ENCODE data around the gene SHISAL1.
"Not testable (repeated sequence)": the region's sequence is repeated elsewhere in the genome, so short reads cannot be mapped to it uniquely, and the experiment has no call there.

Gene SHISAL1

GRCh38 chr22:44305455-44305854, 7.3 kb downstream of the SHISAL1 start:
- Histone ChIP-seq H4K91ac (ENCODE audit: low read length) (peak overlapping the region; percentile 30), H3K79me1 (replicated peaks; ENCODE audit: low read length, poor library complexity, severe bottlenecking) (no peaks in the 10 kb centered on the region), H2BK15ac (ENCODE audit: low read depth, poor library complexity, severe bottlenecking) (peak overlapping the region; percentile 44), H2BK12ac (ENCODE audit: low read length in 2 of 2) (peak overlapping the region in 1 of 2 experiments; percentile 56), H2AK5ac (ENCODE audit: low read length, severe bottlenecking) (no peak overlapping the region), H3K9me3 (ENCODE audit: control insufficient read depth, low read length) (no peaks in the 10 kb centered on the region), H3K14ac (ENCODE audit: low read length in 2 of 2) (no peak overlapping the region), H3K27me3 (ENCODE audit: control insufficient read depth in 1 of 2, insufficient read depth in 1 of 2, low read length in 2 of 2) (peaks cover 2 to 13% of the 10 kb centered on the region in 2 experiments), H3K18ac (ENCODE audit: low read depth in 1 of 2, low read length in 2 of 2) (no peak overlapping the region), H3K27ac (ENCODE audit: low read length, poor library complexity, severe bottlenecking) (no peak overlapping the region), H3K23ac (ENCODE audit: low read length in 2 of 2) (no peak overlapping the region), H2BK120ac (ENCODE audit: low read depth, low read length) (no peak overlapping the region), H2BK5ac (ENCODE audit: low read depth, low read length, poor library complexity, severe bottlenecking) (no peak overlapping the region), H3K4ac (ENCODE audit: low read depth in 1 of 2, low read length in 2 of 2) (no peak overlapping the region), H3K36me3 (ENCODE audit: control insufficient read depth in 1 of 2, insufficient read depth in 2 of 2, low read depth in 1 of 2, low read length in 2 of 2) (no peaks in the 10 kb centered on the region), H3K4me3 (ENCODE audit: insufficient read depth in 1 of 2, low read depth in 1 of 2, low read length in 2 of 2) (no peak overlapping the region), H3K4me2 (ENCODE audit: low read length, poor library complexity, severe bottlenecking) (no peak overlapping the region), H3K9ac (ENCODE audit: low read length) (peak overlapping the region; percentile 8), H3K4me1 (ENCODE audit: control insufficient read depth, insufficient read depth, low read depth, low read length) (peaks cover 19% of the 10 kb centered on the region), H4K8ac (ENCODE audit: low read length) (no peak overlapping the region), H2AFZ (ENCODE audit: low read depth, low read length) (no peak overlapping the region)
- DNase-seq, result no peak
- WGBS, result 85% methylated on average over 13 of the region's 13 CpGs

- no peaks in the 10 kb centered on the region for H3K79me1 ChIP-seq (replicated peaks; ENCODE audit: low read length, poor library complexity, severe bottlenecking)
- H3K4me1 ChIP-seq (ENCODE audit: control insufficient read depth, insufficient read depth, low read depth, low read length), result peaks cover 18% of the 10 kb centered on the region
- no peak overlapping the region for H3K4me2 ChIP-seq (ENCODE audit: low read length, poor library complexity, severe bottlenecking)
- no peak overlapping the region for H3K4me3 ChIP-seq (ENCODE audit: insufficient read depth in 1 of 2, low read depth in 1 of 2, low read length in 2 of 2)
- no peak for DNase-seq
- no peak overlapping the region for H4K91ac ChIP-seq (ENCODE audit: low read length)
- no peaks in the 10 kb centered on the region for H3K9me3 ChIP-seq (ENCODE audit: control insufficient read depth, low read length)
- H2BK5ac ChIP-seq (ENCODE audit: low read depth, low read length, poor library complexity, severe bottlenecking), result no peak overlapping the region
- no peak overlapping the region for H3K9ac ChIP-seq (ENCODE audit: low read length)
- H3K18ac ChIP-seq (ENCODE audit: low read depth in 1 of 2, low read length in 2 of 2), result no peak overlapping the region
- H4K8ac ChIP-seq (ENCODE audit: low read length), result no peak overlapping the region
- H2AK5ac ChIP-seq (ENCODE audit: low read length, severe bottlenecking), result no peak overlapping the region
- no peaks in the 10 kb centered on the region for H3K36me3 ChIP-seq (ENCODE audit: control insufficient read depth in 1 of 2, insufficient read depth in 2 of 2, low read depth in 1 of 2, low read length in 2 of 2)
- no peak overlapping the region for H2AFZ ChIP-seq (ENCODE audit: low read depth, low read length)
- H3K27ac ChIP-seq (ENCODE audit: low read length, poor library complexity, severe bottlenecking), result no peak overlapping the region
- H3K4ac ChIP-seq (ENCODE audit: low read depth in 1 of 2, low read length in 2 of 2), result no peak overlapping the region
- no peak overlapping the region for H2BK120ac ChIP-seq (ENCODE audit: low read depth, low read length)
- H2BK12ac ChIP-seq (ENCODE audit: low read length in 2 of 2), result no peak overlapping the region
- no peak overlapping the region for H3K23ac ChIP-seq (ENCODE audit: low read length in 2 of 2)
- H2BK15ac ChIP-seq (ENCODE audit: low read depth, poor library complexity, severe bottlenecking), result no peak overlapping the region
- no peak overlapping the region for H3K14ac ChIP-seq (ENCODE audit: low read length in 2 of 2)
- peaks cover 7 to 18% of the 10 kb centered on the region in 2 experiments for H3K27me3 ChIP-seq (ENCODE audit: control insufficient read depth in 1 of 2, insufficient read depth in 1 of 2, low read length in 2 of 2)
- WGBS, result 86% methylated on average over 2 of the region's 2 CpGs
These were observed 7.8 kb downstream of the SHISAL1 start for GRCh38 chr22:44304911-44305310.

- H3K27ac ChIP-seq (ENCODE audit: low read length, poor library complexity, severe bottlenecking), result no peak overlapping the region
These were observed 8.4 kb downstream of the SHISAL1 start for GRCh38 chr22:44304354-44304753.

GRCh38 chr22:44302363-44302762, 10.4 kb downstream of the SHISAL1 start:
- not testable (repeated sequence) for H3K36me3 ChIP-seq (ENCODE audit: control insufficient read depth in 1 of 2, insufficient read depth in 2 of 2, low read depth in 1 of 2, low read length in 2 of 2); H2BK5ac ChIP-seq (ENCODE audit: low read depth, low read length, poor library complexity, severe bottlenecking); H3K18ac ChIP-seq (ENCODE audit: low read depth in 1 of 2, low read length in 2 of 2); H3K9ac ChIP-seq (ENCODE audit: low read length); H3K27ac ChIP-seq (ENCODE audit: low read length, poor library complexity, severe bottlenecking); H3K14ac ChIP-seq (ENCODE audit: low read length in 2 of 2); DNase-seq; H3K23ac ChIP-seq (ENCODE audit: low read length in 2 of 2); H3K4ac ChIP-seq (ENCODE audit: low read depth in 1 of 2, low read length in 2 of 2); H2BK120ac ChIP-seq (ENCODE audit: low read depth, low read length); H2AFZ ChIP-seq (ENCODE audit: low read depth, low read length); H3K4me3 ChIP-seq (ENCODE audit: insufficient read depth in 1 of 2, low read depth in 1 of 2, low read length in 2 of 2); H2AK5ac ChIP-seq (ENCODE audit: low read length, severe bottlenecking); H4K91ac ChIP-seq (ENCODE audit: low read length); H3K4me2 ChIP-seq (ENCODE audit: low read length, poor library complexity, severe bottlenecking); H2BK12ac ChIP-seq (ENCODE audit: low read length in 2 of 2); H3K4me1 ChIP-seq (ENCODE audit: control insufficient read depth, insufficient read depth, low read depth, low read length); H3K79me1 ChIP-seq (replicated peaks; ENCODE audit: low read length, poor library complexity, severe bottlenecking); H3K9me3 ChIP-seq (ENCODE audit: control insufficient read depth, low read length); H2BK15ac ChIP-seq (ENCODE audit: low read depth, poor library complexity, severe bottlenecking); H4K8ac ChIP-seq (ENCODE audit: low read length)
- 90% methylated on average over 3 of the region's 10 CpGs for WGBS
- peaks cover 8 to 22% of the 10 kb centered on the region in 2 experiments for H3K27me3 ChIP-seq (ENCODE audit: control insufficient read depth in 1 of 2, insufficient read depth in 1 of 2, low read length in 2 of 2)

More at GRCh38 chr22:44304354-44304753, 8.4 kb downstream of the SHISAL1 start:
- H2BK120ac ChIP-seq (ENCODE audit: low read depth, low read length), result no peak overlapping the region
- no peaks in the 10 kb centered on the region for H3K36me3 ChIP-seq (ENCODE audit: control insufficient read depth in 1 of 2, insufficient read depth in 2 of 2, low read depth in 1 of 2, low read length in 2 of 2)
- no peak overlapping the region for H4K91ac ChIP-seq (ENCODE audit: low read length)
- H4K8ac ChIP-seq (ENCODE audit: low read length), result no peak overlapping the region
- H2BK15ac ChIP-seq (ENCODE audit: low read depth, poor library complexity, severe bottlenecking), result peak overlapping the region; percentile 44
- peak overlapping the region in 1 of 2 experiments; percentile 68 for H2BK12ac ChIP-seq (ENCODE audit: low read length in 2 of 2)
- H2AFZ ChIP-seq (ENCODE audit: low read depth, low read length), result no peak overlapping the region
- H2AK5ac ChIP-seq (ENCODE audit: low read length, severe bottlenecking), result no peak overlapping the region
- H3K79me1 ChIP-seq (replicated peaks; ENCODE audit: low read length, poor library complexity, severe bottlenecking), result no peaks in the 10 kb centered on the region
- peak overlapping the region in 1 of 2 experiments; percentile 66 for H3K14ac ChIP-seq (ENCODE audit: low read length in 2 of 2)
- H3K23ac ChIP-seq (ENCODE audit: low read length in 2 of 2), result no peak overlapping the region
- H3K4me1 ChIP-seq (ENCODE audit: control insufficient read depth, insufficient read depth, low read depth, low read length), result peaks cover 13% of the 10 kb centered on the region
- no peak overlapping the region for H3K9ac ChIP-seq (ENCODE audit: low read length)
- H2BK5ac ChIP-seq (ENCODE audit: low read depth, low read length, poor library complexity, severe bottlenecking), result no peak overlapping the region
- peak overlapping the region in 1 of 2 experiments; percentile 29 for H3K18ac ChIP-seq (ENCODE audit: low read depth in 1 of 2, low read length in 2 of 2)
- no peak overlapping the region for H3K4me2 ChIP-seq (ENCODE audit: low read length, poor library complexity, severe bottlenecking)
- H3K4me3 ChIP-seq (ENCODE audit: insufficient read depth in 1 of 2, low read depth in 1 of 2, low read length in 2 of 2), result no peak overlapping the region
- peak overlapping the region in 1 of 2 experiments; percentile 63 for H3K4ac ChIP-seq (ENCODE audit: low read depth in 1 of 2, low read length in 2 of 2)
- no peaks in the 10 kb centered on the region for H3K9me3 ChIP-seq (ENCODE audit: control insufficient read depth, low read length)
- H3K27me3 ChIP-seq (ENCODE audit: control insufficient read depth in 1 of 2, insufficient read depth in 1 of 2, low read length in 2 of 2), result peaks cover 8 to 22% of the 10 kb centered on the region in 2 experiments
- WGBS, result 34% methylated on average over 9 of the region's 9 CpGs
- peak; percentile 58 for DNase-seq
